ENCODE data around the gene SLC38A11. TPM values are rescaled to one million over a fixed set of nuclear protein-coding genes. Genes with fewer than 3 reads are reported as not detected.

Gene SLC38A11
- total and polyA plus RNA-seq, 2 donors (not counting 1 experiment from before 2014, with no cell fraction given), result 5.4 to 46.8 TPM

- Mint-ChIP-seq H3K9me3 (ENCODE audit: insufficient read depth) (no peaks in the 10 kb centered on the region), H3K27ac (no peak overlapping the region), H3K4me1 (peaks cover 11% of the 10 kb centered on the region), H3K27me3 (no peaks in the 10 kb centered on the region), H3K4me3 (no peak overlapping the region)
- Histone ChIP-seq H3K27ac (ENCODE audit: low read length in 2 of 2) (no peak overlapping the region), H3K4me1 (ENCODE audit: control insufficient read depth in 2 of 2, insufficient read depth in 2 of 2, low read length in 2 of 2) (peaks cover 11 to 12% of the 10 kb centered on the region in 2 donors), H3K9me3 (ENCODE audit: control extremely low read depth in 1 of 3, control insufficient read depth in 2 of 3, insufficient read depth in 1 of 3, low read length in 2 of 3) (no peaks in the 10 kb centered on the region), H3K4me3 (ENCODE audit: control extremely low read depth in 1 of 5, extremely low read depth in 1 of 5, insufficient read depth in 1 of 5, low read depth in 2 of 5, low read length in 4 of 5) (no peak overlapping the region), H2AFZ (ENCODE audit: insufficient read depth, low read depth, low read length, poor library complexity, severe bottlenecking) (no peak overlapping the region), H3K79me2 (ENCODE audit: control insufficient read depth, insufficient read depth, low read length) (no peaks in the 10 kb centered on the region), H3K4me2 (replicated peaks; ENCODE audit: low read depth, low read length, poor library complexity, severe bottlenecking) (no peak overlapping the region), H3K36me3 (replicated peaks in 1 of 2; ENCODE audit: control extremely low read depth in 1 of 2, control insufficient read depth in 1 of 2, extremely low read depth in 1 of 2, insufficient read depth in 2 of 2, low read length in 1 of 2) (no peaks in the 10 kb centered on the region), H4K20me1 (ENCODE audit: control insufficient read depth, insufficient read depth, low read length, poor library complexity, severe bottlenecking) (no peaks in the 10 kb centered on the region), H3K27me3 (replicated peaks in 1 of 4; ENCODE audit: control extremely low read depth in 1 of 4, control insufficient read depth in 3 of 4, insufficient read depth in 4 of 4, low read length in 3 of 4) (no peaks in the 10 kb centered on the region), H3K9ac (ENCODE audit: low read length) (no peak overlapping the region)
- WGBS (ENCODE audit: insufficient coverage), result 98% methylated on average over 5 of the region's 10 CpGs
- DNase-seq (no peak), ATAC-seq (ENCODE audit: low read depth) (no peak)
- intact Hi-C loops (cut with micrococcal nuclease), result no loop called here
- TF ChIP-seq EZH2 (IDR thresholded peaks at IDR 0.05; ENCODE audit: borderline replicate concordance, insufficient read depth, low read depth, low read length, poor library complexity, severe bottlenecking), result no peak
- POLR2A ChIA-PET, result no interaction called here
- CTCF ChIA-PET, result interaction anchor here (1.4 kb wide), 1 partner anchor 38 kb away, joined by 3 read pairs; no protein-coding TSS in a partner anchor
Measured at GRCh38 chr2:164875334-164876205, 79.8 kb downstream of the SLC38A11 start.

DNA sequence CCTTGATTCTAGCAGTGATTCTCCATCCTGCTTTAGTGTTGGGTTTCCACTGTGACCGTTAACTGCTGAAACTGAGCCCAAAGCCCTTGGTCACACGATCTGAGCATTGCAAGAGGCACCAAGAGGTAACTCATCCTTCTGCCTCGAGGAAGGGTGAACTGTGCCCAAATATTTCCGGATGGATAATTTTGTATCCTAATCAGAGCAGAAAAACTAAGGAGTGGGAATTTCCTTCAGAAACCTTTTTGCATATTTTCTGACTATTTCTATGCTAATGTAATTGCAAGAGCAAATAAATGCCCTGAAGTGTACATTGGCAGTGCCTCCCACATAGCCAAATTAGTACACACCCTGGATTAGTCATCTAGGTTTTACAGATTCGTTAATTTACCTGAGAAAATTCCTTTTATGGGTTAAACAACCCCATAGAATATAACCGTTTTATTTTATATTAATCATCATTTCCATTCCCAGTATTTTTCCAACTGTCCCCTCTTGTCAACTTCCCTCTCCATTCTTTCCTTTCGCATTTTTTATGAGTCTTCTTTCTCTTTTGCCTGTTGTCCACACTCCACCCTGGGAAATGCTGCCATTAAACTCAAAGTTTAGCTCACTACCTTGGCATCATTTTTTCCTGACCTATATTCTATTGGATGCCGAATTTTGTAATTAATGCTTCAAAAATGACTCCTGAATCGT lies 82.0 kb downstream of the SLC38A11 start:
- ChIA-PET POLR2A (no interaction called here), CTCF (interaction anchor here (1.4 to 1.8 kb wide), 2 partner anchors 31 kb away, joined by 4 to 8 read pairs; partner anchors contain the start of gene COBLL1)
- Histone ChIP-seq H3K4me2 (replicated peaks; ENCODE audit: low read depth, low read length, poor library complexity, severe bottlenecking) (no peak overlapping the region), H3K27me3 (replicated peaks in 1 of 4; ENCODE audit: control extremely low read depth in 1 of 4, control insufficient read depth in 3 of 4, insufficient read depth in 4 of 4, low read length in 3 of 4) (no peaks in the 10 kb centered on the region), H3K4me1 (ENCODE audit: control insufficient read depth in 2 of 2, insufficient read depth in 2 of 2, low read length in 2 of 2) (peaks cover 19% of the 10 kb centered on the region in 2 donors), H3K9me3 (ENCODE audit: control extremely low read depth in 1 of 3, control insufficient read depth in 2 of 3, insufficient read depth in 1 of 3, low read length in 2 of 3) (no peaks in the 10 kb centered on the region), H2AFZ (ENCODE audit: insufficient read depth, low read depth, low read length, poor library complexity, severe bottlenecking) (no peak overlapping the region), H3K27ac (ENCODE audit: low read length in 2 of 2) (no peak overlapping the region), H3K36me3 (replicated peaks in 1 of 2; ENCODE audit: control extremely low read depth in 1 of 2, control insufficient read depth in 1 of 2, extremely low read depth in 1 of 2, insufficient read depth in 2 of 2, low read length in 1 of 2) (no peaks in the 10 kb centered on the region), H3K79me2 (ENCODE audit: control insufficient read depth, insufficient read depth, low read length) (no peaks in the 10 kb centered on the region), H3K9ac (ENCODE audit: low read length) (no peak overlapping the region), H3K4me3 (ENCODE audit: control extremely low read depth in 1 of 5, extremely low read depth in 1 of 5, insufficient read depth in 1 of 5, low read depth in 2 of 5, low read length in 4 of 5) (no peak overlapping the region), H4K20me1 (ENCODE audit: control insufficient read depth, insufficient read depth, low read length, poor library complexity, severe bottlenecking) (no peaks in the 10 kb centered on the region)
- intact Hi-C loops (cut with micrococcal nuclease), result no loop called here
- Mint-ChIP-seq H3K4me1 (peaks cover 19% of the 10 kb centered on the region), H3K27ac (no peak overlapping the region), H3K9me3 (ENCODE audit: insufficient read depth) (no peaks in the 10 kb centered on the region), H3K4me3 (no peak overlapping the region), H3K27me3 (no peaks in the 10 kb centered on the region)
- DNase-seq (no peak), ATAC-seq (ENCODE audit: low read depth) (no peak)
- TF ChIP-seq, protein P1, sequence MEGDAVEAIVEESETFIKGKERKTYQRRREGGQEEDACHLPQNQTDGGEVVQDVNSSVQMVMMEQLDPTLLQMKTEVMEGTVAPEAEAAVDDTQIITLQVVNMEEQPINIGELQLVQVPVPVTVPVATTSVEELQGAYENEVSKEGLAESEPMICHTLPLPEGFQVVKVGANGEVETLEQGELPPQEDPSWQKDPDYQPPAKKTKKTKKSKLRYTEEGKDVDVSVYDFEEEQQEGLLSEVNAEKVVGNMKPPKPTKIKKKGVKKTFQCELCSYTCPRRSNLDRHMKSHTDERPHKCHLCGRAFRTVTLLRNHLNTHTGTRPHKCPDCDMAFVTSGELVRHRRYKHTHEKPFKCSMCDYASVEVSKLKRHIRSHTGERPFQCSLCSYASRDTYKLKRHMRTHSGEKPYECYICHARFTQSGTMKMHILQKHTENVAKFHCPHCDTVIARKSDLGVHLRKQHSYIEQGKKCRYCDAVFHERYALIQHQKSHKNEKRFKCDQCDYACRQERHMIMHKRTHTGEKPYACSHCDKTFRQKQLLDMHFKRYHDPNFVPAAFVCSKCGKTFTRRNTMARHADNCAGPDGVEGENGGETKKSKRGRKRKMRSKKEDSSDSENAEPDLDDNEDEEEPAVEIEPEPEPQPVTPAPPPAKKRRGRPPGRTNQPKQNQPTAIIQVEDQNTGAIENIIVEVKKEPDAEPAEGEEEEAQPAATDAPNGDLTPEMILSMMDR (IDR thresholded peaks at IDR 0.05), result no peak
- TF ChIP-seq EZH2 (IDR thresholded peaks at IDR 0.05; ENCODE audit: borderline replicate concordance, insufficient read depth, low read depth, low read length, poor library complexity, severe bottlenecking), result no peak
- 95% methylated on average over 7 of the region's 9 CpGs for WGBS (ENCODE audit: insufficient coverage)

All from B cell (primary cell).